ENCODE data around the gene EPB42. TPM values are rescaled to one million over a fixed set of nuclear protein-coding genes. Genes with fewer than 3 reads are reported as not detected.

Gene EPB42
- total and polyA plus RNA-seq, 2 of the 4 experiments (the other 2 are of a cell fraction): not detected

- DNase-seq: no peak
- TF ChIP-seq POLR2A (IDR thresholded peaks at IDR 0.05; ENCODE audit: low read depth, low read length) (no peak), NFE2L2 (IDR thresholded peaks at IDR 0.05; ENCODE audit: low read depth, low read length) (no peak)
- Histone ChIP-seq H3K9me1 (ENCODE audit: insufficient read depth, low read length) (no peaks in the 10 kb centered on the region), H2BK120ac (ENCODE audit: low read depth, low read length) (no peak overlapping the region), H4K5ac (ENCODE audit: low read depth, low read length) (no peak overlapping the region), H2BK15ac (ENCODE audit: low read depth, low read length) (no peak overlapping the region), H3K4me3 (ENCODE audit: insufficient read depth, low read depth, low read length) (no peak overlapping the region), H3K23ac (ENCODE audit: low read depth, low read length) (no peak overlapping the region), H2BK20ac (ENCODE audit: low read depth, low read length) (no peak overlapping the region), H2AK5ac (ENCODE audit: low read depth, low read length) (no peak overlapping the region), H2AFZ (replicated peaks; ENCODE audit: low read length, poor library complexity) (no peak overlapping the region), H4K91ac (ENCODE audit: insufficient read depth, low read depth, low read length) (no peak overlapping the region), H3K4me2 (ENCODE audit: low read depth, low read length) (no peak overlapping the region), H3K9ac (ENCODE audit: low read depth, low read length) (no peak overlapping the region), H3K4ac (ENCODE audit: low read depth, low read length) (no peak overlapping the region), H3K18ac (ENCODE audit: low read depth, low read length) (no peak overlapping the region), H3K79me1 (ENCODE audit: low read depth in 1 of 2, low read length in 2 of 2) (no peaks in the 10 kb centered on the region), H3K27ac (ENCODE audit: insufficient read depth, low read length) (no peak overlapping the region), H3K4me1 (ENCODE audit: control insufficient read depth, insufficient read depth, low read length) (peaks cover 5% of the 10 kb centered on the region), H3K9me3 (ENCODE audit: control insufficient read depth, insufficient read depth, low read length) (peaks cover 2% of the 10 kb centered on the region; the same call in 1 of the 2 replicates), H2AK9ac (replicated peaks; ENCODE audit: low read depth, low read length, poor library complexity) (no peak overlapping the region), H3K14ac (replicated peaks; ENCODE audit: low read depth, low read length) (no peak overlapping the region), H4K20me1 (ENCODE audit: insufficient read depth, low read length) (no peaks in the 10 kb centered on the region), H2BK5ac (ENCODE audit: low read depth, low read length, poor library complexity, severe bottlenecking) (no peak overlapping the region), H3K56ac (ENCODE audit: extremely low read depth, insufficient read depth, low read length) (no peak overlapping the region), H3K36me3 (ENCODE audit: control insufficient read depth, insufficient read depth, low read length) (peaks cover 19% of the 10 kb centered on the region), H4K8ac (ENCODE audit: low read depth in 2 of 2, low read length in 2 of 2) (no peak overlapping the region), H3K27me3 (ENCODE audit: control insufficient read depth, insufficient read depth, low read length) (peaks cover 7% of the 10 kb centered on the region)
- ATAC-seq (ENCODE audit: low read depth): no peak
- ChIA-PET POLR2A (ENCODE audit: unreplicated experiment) (no interaction called here), CTCF (no interaction called here)
- in situ Hi-C loops (cut with MboI; ENCODE audit: low sequenced_read_pairs) (no loop called here), dilution Hi-C loops (cut with HindIII; ENCODE audit: low sequenced_read_pairs, unreplicated experiment) (no loop called here), intact Hi-C loops (cut with micrococcal nuclease) (no loop called here)
- no TSS peak for BruUV-seq (replicated peaks)
- WGBS, 2 experiments (ENCODE audit: extremely low coverage in 2 of 2, insufficient read length in 1 of 2): 100% methylated on average over 2 of the region's 10 CpGs; no CpG with 5 or more reads in 1 of the 2 experiments
Measured at GRCh38 chr15:43196760-43197548, 23.9 kb downstream of the EPB42 start.

Measured in IMR-90 (cell line).